GM18520 (cell line): ENCODE data around the gene INPP5D.
"Not testable (repeated sequence)": the region's sequence is repeated elsewhere in the genome, so short reads cannot be mapped to it uniquely, and the experiment has no call there.

ENCODE experiments used
- ATAC-seq: cut with Tn5 transposase; IDR thresholded peaks from one replicate; pipeline ENCODE4 v1.9.1; 2021; ENCODE audit not compliant: unreplicated experiment

Gene INPP5D

DNA sequence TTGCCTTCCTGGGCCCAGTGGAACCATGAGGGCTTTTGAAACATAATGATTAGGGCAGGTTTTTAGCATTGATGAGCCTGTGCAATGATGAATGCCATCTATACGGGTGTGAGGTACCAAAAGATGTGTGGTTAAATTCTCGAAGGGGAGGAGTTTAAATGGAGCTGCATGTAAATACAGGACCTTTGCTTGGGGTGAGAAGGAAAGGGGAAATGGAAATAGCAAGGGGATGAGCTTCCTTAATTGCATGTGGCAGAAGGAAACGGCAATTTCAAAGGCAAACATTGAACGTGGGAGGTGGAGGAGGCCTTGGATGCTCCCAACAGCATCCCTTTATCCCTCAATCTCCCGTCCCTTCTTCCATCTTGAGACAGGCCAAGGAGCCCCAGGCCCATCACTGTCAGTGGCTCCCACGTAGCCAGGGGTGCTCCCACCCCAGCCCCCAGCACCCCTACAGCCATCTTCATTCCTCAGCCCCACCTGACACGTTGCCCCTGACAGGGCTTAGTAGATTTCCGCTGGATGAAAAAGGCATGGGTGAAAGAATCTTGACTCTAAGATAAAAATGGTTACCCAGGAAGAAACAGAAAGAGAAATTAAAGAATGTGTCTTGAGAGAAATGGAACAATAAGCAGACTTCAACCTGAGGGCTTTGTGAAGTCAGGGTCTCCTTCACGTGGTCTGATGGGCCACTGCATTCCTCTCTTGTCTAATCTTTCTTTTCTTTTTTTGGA is 32.5 kb downstream of the INPP5D start:
- no peak for ATAC-seq

DNA sequence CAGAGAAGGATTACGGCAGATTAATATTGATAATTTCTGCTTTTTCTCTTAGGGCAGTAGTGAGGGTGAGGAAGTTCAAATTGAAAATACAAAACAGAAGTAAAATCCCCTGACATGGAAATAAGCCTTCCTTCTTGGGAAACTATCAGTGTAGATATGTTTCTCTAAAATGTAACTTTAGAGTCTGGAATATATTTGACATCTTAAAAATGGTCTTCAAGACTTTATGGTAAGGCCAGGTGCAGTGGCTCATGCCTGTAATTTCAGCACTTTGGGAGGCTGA is 33.0 kb downstream of the INPP5D start:
- ATAC-seq: no peak

DNA sequence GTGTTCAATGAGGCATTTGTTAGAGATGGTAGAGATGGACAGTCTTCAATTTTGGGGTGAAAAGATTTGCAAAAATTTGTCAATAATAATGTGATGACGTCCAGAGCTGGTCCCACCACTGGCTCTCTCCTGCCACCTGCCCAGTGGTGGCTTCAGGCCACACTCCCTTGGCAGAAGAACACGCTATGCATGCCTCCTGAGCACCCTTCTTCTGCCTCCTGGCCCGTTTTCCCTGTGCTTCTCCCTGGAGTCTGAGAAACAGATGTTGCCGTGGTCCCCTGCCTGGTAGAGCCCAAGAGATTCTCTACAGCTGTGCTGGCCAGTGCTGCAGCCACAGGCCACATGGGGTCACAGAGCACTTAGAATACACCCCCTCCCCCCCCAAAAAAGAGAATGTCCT is 33.6 kb downstream of the INPP5D start:
- no peak for ATAC-seq

DNA sequence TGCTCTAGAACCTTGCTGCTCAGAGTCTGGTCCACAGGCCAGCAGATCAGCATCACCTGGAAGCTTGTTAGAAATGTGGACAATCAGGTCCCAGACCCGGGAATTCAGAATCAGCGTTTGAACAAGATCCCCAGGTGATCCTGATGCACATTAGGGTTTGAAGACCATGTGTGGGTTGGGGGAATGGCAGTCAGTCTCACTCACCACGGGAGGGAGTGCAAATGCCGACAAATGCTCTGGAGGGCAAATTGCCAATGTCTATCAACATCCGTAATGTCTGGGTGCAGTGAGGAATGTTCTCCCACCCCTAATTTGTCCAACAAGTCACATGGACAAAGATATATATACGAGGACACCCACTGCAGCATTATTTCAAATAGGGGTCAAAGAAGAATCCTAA is 34.5 kb downstream of the INPP5D start:
- ATAC-seq: no peak

DNA sequence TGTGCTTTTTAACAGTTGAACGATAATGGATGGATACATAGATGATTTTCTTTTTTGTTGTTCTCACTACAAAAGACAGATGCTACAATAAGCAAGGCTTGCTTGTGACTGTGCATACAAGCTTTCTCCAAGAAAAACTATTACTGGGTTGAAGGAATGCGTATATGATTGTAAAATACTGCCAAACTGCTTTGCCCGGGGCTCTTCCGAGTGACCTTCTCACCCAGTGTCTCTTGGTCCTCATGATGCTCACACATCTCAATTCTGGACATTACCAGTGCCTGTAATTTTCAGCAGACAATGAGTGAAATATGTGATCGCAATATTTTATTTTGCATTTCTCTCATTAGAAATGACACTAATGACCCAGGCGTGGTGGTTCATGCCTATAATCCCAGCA is 35.9 kb downstream of the INPP5D start:
- no peak for ATAC-seq

DNA sequence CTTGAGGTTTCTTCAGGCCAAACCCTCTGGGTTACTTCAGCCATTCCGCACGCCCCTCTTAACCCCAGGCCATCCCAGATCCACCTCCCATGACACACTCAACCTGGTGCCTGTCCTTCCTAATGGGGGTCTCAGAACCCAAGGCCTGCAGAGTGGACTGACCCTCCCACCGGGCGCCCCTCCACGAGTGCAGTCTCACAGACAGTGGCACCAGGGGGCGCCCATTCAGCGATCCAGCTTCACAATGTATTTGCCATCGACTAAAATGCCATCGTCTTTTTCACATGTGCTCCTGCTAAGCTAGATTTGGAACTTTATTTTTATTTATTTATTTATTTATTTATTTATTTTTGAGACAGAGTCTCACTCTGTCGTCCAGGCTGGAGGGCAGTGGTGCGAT is 38.5 kb downstream of the INPP5D start:
- ATAC-seq: no peak

DNA sequence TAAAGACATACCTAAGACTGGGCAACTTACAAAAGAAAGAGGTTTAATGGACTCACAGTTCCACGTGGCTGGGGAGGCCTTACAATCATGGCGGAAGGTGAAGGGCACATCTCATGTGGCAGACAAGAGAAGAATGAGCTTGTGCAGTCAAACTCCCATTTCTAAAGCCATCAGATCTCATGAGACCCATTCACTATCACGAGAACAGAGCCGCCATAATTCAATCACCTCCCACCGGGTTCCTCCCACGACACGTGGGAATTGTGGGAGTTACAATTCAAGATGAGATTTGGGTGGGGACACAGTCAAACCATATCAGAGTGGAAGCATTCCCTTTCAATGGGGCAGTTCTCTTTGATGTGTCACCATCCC is 39.7 kb downstream of the INPP5D start:
- ATAC-seq: not testable (repeated sequence)

DNA sequence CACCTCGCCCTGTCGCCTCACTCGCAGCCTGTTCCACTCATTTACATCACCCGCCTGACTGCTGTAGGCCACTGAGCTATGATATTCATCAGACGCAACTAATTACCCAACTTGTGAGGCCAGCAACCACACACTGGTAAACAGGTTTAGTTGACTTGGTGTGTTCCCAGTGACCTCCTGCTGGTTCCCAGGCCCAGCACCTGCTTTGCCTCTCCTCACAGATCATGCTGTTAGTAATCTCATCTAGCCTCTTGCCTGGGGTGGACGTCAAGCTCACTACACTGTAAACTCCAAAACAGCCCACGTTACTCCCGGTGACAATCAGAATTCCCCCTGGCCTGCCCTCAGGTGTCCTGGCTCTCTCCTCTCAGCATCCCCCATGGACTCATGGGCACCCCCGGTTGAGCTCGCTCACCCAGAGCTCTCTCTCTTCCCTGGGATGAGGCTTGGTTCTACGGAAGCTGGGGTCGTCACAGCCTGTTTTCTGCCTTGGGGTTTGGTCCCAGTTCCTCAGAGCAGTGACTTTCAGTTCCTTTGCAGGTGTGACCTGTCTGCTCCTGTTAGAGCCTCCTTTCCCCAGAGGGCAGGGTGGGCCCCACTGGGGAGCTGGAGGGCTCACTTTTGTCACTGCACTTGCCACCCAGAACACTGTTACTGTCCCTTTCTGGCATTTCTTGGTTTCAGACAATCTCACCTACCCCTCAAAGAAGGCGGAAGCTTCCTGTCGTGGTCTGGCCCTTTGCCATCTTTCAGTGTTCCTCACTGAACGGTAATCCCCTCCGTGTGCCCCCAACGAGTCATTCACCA is 40.3 kb downstream of the INPP5D start:
- peak; percentile 73 for ATAC-seq

DNA sequence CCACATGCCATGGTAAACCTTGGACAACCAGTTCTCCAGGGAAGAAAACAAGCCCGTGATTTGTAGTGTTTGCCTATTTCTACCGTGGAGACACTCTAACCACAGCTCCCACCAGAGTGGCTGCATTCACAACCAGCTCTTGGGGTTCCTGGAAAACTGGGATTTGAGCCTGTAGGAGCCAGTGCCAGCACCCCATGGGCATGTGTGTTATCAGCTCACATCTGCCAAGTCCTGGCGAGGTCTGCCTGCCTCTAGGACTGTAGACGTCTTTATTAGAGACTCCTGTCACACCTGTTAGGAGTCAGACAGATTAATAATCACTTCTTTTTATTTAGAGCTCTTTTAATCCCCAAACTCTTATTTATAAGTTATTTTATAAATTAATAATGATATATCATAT is 41.0 kb downstream of the INPP5D start:
- no peak for ATAC-seq

DNA sequence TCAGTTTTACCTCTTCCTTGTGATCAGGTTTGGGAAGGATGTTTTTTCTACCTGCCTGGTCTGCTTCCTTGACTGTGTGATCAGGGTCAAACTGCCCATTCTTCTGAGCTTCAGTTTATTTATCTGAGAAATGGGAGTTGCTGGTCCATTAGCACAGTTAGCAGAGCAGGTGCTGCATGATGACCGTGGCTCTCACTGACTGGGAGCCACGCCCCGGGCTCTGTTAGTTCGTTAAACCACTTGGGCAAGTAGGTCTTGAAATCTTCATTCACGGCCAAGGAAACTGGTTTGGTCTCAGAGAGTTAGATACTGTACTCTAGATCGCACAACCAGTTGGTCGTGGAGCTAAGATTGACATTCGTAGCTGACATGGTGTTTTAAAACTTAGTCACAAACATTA is 41.7 kb downstream of the INPP5D start:
- no peak for ATAC-seq

DNA sequence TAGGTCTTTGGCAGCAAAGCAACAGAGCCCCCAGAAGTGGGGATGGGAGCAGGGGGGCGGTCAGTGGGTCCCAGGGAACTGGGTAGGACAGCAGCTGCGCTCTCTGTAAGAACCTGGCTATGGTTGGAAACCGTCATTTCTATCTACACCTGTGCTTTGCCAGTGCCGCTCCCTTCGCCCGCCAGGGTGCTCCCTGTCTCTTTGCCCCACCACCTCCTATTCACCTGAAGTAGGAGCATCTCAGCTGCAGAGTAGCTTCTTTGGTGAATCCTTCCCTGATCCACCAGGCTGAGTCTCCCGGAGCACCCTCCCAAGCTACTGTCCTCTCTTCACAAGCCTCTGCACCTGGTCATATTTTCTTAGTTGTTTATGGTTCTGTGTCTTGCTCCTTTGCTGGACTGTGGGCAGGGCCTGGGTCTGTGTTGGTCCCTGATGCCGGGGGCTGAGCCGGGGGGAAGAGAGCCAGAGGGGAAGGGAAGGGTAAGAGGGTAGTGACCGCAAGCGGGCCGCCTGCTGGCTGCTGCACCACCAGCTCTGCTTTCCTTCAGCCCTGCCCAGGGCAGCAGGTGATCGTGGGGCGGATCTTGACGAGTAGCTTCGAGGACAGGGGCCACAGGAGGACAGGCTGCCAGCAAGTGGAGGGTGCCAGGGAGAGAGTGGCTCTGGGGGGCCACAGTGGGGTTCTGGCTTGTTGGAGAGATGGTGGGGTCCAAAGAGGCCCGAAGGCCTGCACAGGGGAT is 45.2 kb downstream of the INPP5D start:
- no peak for ATAC-seq

DNA sequence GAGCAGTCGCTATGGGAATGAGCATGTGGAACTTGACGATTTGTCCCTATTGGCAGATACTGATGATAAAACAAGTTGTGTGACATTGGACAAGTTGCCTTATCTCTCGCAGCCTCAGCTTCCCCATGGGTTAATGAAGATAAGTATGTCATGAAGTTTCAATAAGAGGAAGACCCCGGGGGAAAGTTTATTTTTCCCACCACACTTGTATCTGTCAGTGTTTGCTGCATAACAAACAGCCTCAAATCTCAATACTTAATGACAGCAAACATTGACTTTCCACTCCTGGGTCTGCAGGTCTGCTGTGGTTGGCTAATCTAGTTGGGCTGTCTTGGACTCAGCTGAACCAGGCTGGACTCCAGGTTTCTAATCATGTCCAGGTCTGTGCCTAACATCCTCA is 45.8 kb downstream of the INPP5D start:
- ATAC-seq: no peak

DNA sequence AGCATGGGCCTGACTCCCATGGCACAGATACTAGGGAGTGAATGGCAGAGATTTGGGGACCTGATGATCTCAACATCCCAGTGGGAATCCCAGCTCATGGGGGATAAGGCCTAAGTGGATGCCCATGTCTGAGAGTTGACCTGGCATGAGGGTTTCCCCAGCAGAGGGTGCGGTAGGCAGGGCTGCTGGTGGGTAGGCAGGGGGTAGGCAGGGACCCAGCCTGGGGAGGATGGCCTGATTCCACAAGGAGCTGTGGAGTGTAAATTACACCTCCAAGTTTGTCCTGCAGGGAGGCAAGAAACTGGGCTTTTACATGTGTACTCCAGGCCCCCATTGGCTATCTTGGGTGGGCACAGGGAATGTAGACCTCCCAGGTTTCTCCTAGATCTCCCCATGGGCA is 46.9 kb downstream of the INPP5D start:
- ATAC-seq: no peak

DNA sequence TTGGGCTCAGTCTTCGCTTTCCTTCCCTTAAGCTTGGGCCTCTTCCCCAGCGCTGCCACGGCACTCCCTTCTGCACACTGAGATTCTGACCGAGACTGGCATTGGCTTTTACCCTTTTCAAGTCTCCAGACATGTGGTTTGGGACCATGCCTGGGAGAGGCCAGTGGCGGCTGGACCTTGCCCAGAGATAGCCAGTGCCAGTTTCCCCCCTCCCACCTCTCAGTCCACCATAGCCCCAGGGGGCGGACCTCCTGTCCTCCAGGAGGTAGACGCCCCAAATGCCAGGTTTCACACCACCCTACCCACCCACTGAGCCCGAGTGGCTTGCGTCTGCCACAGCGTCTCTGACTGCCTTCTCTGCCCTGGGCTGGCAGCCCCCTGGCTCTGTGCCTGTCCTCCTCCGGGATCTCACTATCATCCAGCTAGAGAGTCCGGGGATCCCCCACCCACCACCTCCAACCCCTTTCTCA is 47.7 kb downstream of the INPP5D start:
- ATAC-seq: no peak

DNA sequence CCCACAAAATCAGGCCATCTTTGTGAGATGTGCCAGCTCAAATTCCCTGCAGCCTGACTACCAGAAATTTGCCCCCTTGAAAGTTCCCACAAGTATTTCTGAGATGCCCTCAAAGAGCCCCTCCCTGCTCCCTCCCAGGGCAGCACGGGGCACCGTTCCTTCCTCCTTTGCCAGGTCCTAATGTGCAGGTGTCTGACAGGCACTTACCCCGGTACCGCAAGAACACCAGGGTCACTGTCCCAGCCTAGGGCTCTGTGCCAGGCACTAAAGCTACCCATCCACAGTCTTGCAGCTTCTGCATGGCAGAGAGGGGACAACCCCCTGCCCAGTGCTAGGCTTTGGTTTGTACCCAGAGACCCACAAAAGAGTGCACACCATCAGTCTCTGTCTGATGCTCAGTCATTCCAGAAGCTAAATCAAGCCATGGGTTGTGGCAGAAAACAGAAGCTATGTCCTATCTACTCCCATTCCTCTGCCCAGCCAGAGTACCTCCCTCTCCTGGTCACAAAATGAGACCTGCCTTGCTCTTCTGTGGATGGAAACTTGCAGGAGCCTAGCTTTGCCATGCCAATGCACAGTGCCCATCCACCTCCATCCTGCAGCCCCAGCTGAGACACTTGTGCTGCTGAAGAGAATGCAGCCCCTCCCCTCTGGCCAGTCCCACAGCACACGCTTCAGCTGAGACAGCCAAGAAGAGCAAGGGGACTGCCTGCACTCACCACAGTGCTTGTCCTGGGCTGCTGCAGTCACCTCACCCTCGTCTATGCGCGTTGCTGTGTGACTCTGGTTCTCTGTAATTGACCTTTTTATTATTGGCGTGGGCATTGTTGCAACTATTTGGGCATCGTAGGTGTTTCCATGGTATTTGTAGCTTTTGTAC is 48.7 kb downstream of the INPP5D start:
- no peak for ATAC-seq

DNA sequence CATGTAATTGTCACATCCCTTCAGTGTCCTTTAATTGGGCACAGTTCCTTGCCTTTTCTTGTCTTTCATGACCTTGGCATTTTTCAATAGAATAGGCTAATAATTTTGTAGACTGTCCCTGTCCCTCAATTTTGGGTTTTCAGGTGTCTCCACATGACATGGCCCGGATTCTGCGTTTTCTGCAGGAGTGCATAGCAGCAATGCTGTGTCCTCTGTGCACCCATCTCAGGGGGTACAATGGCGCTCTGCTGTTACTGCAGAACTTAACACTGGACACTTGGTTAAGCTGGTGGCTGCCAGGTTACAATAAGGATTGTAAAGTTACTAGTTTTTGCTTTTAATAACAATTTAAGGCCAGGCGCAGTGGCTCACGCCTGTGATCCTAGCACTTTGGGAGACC is 51.3 kb downstream of the INPP5D start:
- ATAC-seq: no peak

DNA sequence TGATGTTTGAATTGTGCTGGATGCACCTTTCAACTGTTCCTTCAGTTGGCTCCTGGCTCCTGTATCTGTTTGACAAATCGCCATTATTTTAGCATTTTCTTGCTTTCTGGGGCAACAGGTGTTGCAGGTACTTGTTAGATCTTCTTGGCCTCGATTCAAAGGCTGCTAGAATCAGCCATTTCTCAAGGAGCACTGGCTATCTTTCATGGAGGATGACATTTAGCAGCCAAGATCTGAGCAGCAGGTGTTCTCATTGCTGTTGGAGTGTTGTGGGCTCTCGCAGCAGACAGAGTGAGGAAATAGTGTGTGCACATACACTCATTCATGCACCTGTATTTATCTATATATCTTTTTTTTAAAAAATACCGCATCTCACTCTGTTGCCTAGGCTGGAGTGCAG is 52.2 kb downstream of the INPP5D start:
- ATAC-seq: no peak

DNA sequence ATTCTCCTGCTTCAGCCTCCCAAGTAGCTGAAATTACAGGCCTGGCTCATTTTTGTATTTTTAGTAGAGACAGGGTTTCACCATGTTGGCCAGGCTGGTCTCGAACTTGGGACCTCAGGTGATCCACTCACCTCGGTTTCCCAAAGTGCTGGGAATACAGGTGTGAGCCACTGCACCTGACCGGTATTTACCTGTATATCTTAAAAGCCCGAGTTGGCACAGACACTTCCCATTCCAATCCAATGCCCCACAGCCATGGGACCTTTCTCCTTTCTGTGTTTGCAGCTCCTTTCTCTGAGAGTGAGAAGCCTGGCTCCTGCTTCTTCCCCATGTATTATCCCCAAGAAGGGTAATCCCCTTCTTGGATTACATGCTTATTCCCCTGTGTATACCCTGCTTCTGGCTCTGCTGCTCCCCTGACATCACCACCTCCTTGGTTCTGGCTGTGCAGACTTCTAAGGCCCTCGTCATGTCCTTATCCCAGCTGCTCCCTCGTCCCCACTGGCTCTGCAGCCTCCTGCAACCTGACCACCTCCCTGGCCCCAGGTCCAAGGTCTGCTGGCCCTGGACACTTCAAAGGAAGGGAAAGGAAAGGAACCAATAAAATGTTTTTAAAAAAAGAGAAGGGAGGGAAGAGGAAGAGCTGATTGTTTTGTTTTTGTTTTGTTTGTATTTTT is 52.8 kb downstream of the INPP5D start:
- no peak for ATAC-seq

DNA sequence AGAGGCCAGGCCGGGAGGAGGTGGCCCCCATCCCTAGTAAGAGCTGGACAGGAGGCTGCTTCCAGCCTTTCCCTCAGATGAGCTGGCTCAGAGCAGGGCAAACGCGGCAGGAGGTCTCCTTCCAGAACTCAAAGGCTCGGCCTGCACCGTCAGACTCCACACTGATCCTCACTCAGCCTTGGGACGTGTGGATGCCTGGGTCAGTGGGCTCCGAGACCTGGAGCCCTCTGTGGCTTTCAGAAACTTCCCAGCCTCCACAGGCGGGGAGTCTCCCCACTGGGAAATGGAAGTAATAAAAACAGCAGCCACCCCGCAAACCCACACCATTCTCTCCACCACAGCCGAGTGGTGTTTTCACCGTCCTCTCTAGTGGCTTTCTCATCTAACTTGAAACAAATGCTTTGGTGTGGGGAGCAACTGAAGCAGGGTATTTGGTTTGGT is 54.3 kb downstream of the INPP5D start:
- no peak for ATAC-seq

DNA sequence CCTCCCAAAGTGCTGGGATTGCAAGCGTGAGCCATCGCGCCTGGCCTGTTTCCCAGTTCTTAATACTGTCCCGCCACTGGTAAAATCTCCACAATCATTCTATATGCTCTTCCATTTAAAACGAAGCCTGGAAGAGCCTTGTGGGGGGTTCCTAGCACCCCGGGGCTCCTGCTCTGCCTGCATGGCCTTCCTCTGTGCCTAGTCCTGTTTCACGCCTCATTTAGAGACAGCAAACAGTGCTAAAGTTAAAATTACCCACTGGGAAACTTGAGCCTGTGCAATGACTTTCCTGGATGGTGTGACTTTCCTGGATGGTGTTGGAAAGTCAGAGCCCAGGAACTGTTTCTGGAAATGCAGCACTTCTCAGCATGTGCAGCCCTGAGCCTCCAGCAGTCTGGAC is 55.0 kb downstream of the INPP5D start:
- no peak for ATAC-seq
